GM18909 (cell line): ENCODE data around the gene GPR108.
A peak's percentile ranks its signal among the peaks of the same experiment; 100 is the strongest.
"Not testable (repeated sequence)": the region's sequence is repeated elsewhere in the genome, so short reads cannot be mapped to it uniquely, and the experiment has no call there.

Experiments
- ATAC-seq: cut with Tn5 transposase; IDR thresholded peaks from one replicate; pipeline ENCODE4 v1.9.1; 2021; ENCODE audit warnings: mild to moderate bottlenecking; ENCODE audit not compliant: unreplicated experiment, poor library complexity

GPR108 gene

GRCh38 chr19:6762253-6762797 is 24.9 kb upstream of the GPR108 start:
- ATAC-seq = not testable (repeated sequence)

GRCh38 chr19:6761053-6761676 is 23.8 kb upstream of the GPR108 start:
- ATAC-seq = no peak

GRCh38 chr19:6760606-6761005 is 23.2 kb upstream of the GPR108 start:
- ATAC-seq = no peak

- no peak for ATAC-seq
These were observed 17.5 kb upstream of the GPR108 start for GRCh38 chr19:6754653-6755463.

- no peak for ATAC-seq
These were observed 16.8 kb upstream of the GPR108 start for GRCh38 chr19:6754136-6754535.

- ATAC-seq = peak; percentile 70
These were observed 16.0 kb upstream of the GPR108 start for GRCh38 chr19:6753178-6754031.

GRCh38 chr19:6752256-6753177 is 15.1 kb upstream of the GPR108 start:
- no peak for ATAC-seq

- no peak for ATAC-seq
These were observed 13.8 kb upstream of the GPR108 start for GRCh38 chr19:6751189-6751588.

GRCh38 chr19:6750062-6750461 is 12.7 kb upstream of the GPR108 start:
- no peak for ATAC-seq

GRCh38 chr19:6748543-6748942 is 11.2 kb upstream of the GPR108 start:
- ATAC-seq = not testable (repeated sequence)

- no peak for ATAC-seq
These were observed 8.6 kb upstream of the GPR108 start for GRCh38 chr19:6745965-6746364.

GRCh38 chr19:6744381-6745301 is 7.3 kb upstream of the GPR108 start:
- ATAC-seq = no peak

GRCh38 chr19:6743714-6744380 is 6.5 kb upstream of the GPR108 start:
- no peak for ATAC-seq

GRCh38 chr19:6743066-6743465 is 5.7 kb upstream of the GPR108 start:
- no peak for ATAC-seq

- ATAC-seq = no peak
These were observed 3.4 kb upstream of the GPR108 start for GRCh38 chr19:6740589-6741343.

GRCh38 chr19:6739883-6740588 is 2.7 kb upstream of the GPR108 start:
- ATAC-seq = no peak

- ATAC-seq = no peak
These were observed 2.1 kb upstream of the GPR108 start, which contains the start of gene TRIP10 for GRCh38 chr19:6739390-6739882. TSS of gene TRIP10 (plus strand) at chr19:6739680. CDS start at chr19:6739762, 82 bp downstream.
